ENCODE data around the gene IL12RB1. TPM values are rescaled to one million over a fixed set of nuclear protein-coding genes. Genes with fewer than 3 reads are reported as not detected.

IL12RB1 gene
- total and polyA plus RNA-seq, 2 of the 8 experiments (the other 6 are each of a cell fraction or from before 2014, with no cell fraction given), result 0.03 TPM; not detected in 1

- H2BK5ac ChIP-seq (ENCODE audit: low read depth, low read length), result no peak overlapping the region
- H4K20me1 ChIP-seq (replicated peaks in 1 of 2; ENCODE audit: control insufficient read depth in 1 of 2, insufficient read depth in 2 of 2, low read length in 2 of 2), result peaks cover 0 to 7% of the 10 kb centered on the region in 2 experiments
- no peak overlapping the region for H2AFZ ChIP-seq (ENCODE audit: low read length)
- H3K27ac ChIP-seq (ENCODE audit: low read depth, low read length), result no peak overlapping the region
- no peak overlapping the region for H3K9ac ChIP-seq (replicated peaks in 1 of 4; ENCODE audit: extremely low read depth in 1 of 4, low read depth in 3 of 4, low read length in 3 of 4)
- no peaks in the 10 kb centered on the region for H3K23me2 ChIP-seq (ENCODE audit: low read depth, low read length)
- no peak overlapping the region for H4K91ac ChIP-seq (replicated peaks; ENCODE audit: insufficient read length, low read length)
- no peak overlapping the region for H3K4ac ChIP-seq (replicated peaks; ENCODE audit: insufficient read length, low read depth, low read length)
- no peak overlapping the region for H3K18ac ChIP-seq (ENCODE audit: extremely low read depth, low read length)
- no peak for TF ChIP-seq POLR2AphosphoS5 (IDR thresholded peaks at IDR 0.05; ENCODE audit: low read depth, low read length)
- H3K27me3 ChIP-seq (replicated peaks in 1 of 4; ENCODE audit: control insufficient read depth in 3 of 4, extremely low read depth in 1 of 4, insufficient read depth in 3 of 4, low read length in 3 of 4), result no peaks in the 10 kb centered on the region
- DNase-seq (ENCODE audit: low read depth in 1 of 2, low spot score in 2 of 2) (no peak), FAIRE-seq (no peak)
- H3K23ac ChIP-seq (ENCODE audit: insufficient read length), result no peak overlapping the region
- H2BK20ac ChIP-seq (ENCODE audit: low read length), result no peak overlapping the region
- peaks cover 2 to 13% (median 8%) of the 10 kb centered on the region in 4 experiments; a peak in 6 of 8 replicates for H3K36me3 ChIP-seq (ENCODE audit: control insufficient read depth in 2 of 4, insufficient read depth in 4 of 4, low read length in 3 of 4)
- no peaks in the 10 kb centered on the region for H3K79me2 ChIP-seq (ENCODE audit: control insufficient read depth in 1 of 2, insufficient read depth in 2 of 2, low read length in 2 of 2)
- no peak overlapping the region for H4K8ac ChIP-seq (ENCODE audit: extremely low read depth, insufficient read depth, low read length)
- ChIA-PET CTCF (ENCODE audit: partially characterized antibody) (interaction anchor here (0.5 to 1.5 kb wide), 8 partner anchors 13 to 1338 kb away, joined by 3 to 4 read pairs (median 3); no protein-coding TSS in a partner anchor), POLR2A (ENCODE audit: partially characterized antibody) (interaction anchor here (0.6 to 1.0 kb wide), 3 partner anchors 87 to 804 kb away, joined by 3 read pairs; no protein-coding TSS in a partner anchor)
- H2BK120ac ChIP-seq (replicated peaks; ENCODE audit: low read depth, low read length), result no peak overlapping the region
- H4K5ac ChIP-seq (ENCODE audit: insufficient read length, low read depth, low read length), result no peak overlapping the region
- no peak overlapping the region for H2BK12ac ChIP-seq (ENCODE audit: low read depth, low read length)
- H3K14ac ChIP-seq (ENCODE audit: insufficient read length), result no peak overlapping the region
- 66% methylated on average over 2 of the region's 2 CpGs; no CpG with 5 or more reads in 1 of the 2 experiments for WGBS, 2 experiments (ENCODE audit: extremely low coverage in 1 of 2, insufficient coverage in 1 of 2, insufficient read length in 1 of 2, insufficient replicate concordance in 2 of 2, low coverage in 1 of 2, low lambda C conversion rate in 2 of 2, missing lambda C conversion rate in 1 of 2)
- H3K4me1 ChIP-seq (replicated peaks in 1 of 4; ENCODE audit: control insufficient read depth in 3 of 4, insufficient read depth in 4 of 4, low read length in 3 of 4), result no peaks in the 10 kb centered on the region
- H2BK15ac ChIP-seq (ENCODE audit: low read length), result no peak overlapping the region
- no peak overlapping the region for H3K56ac ChIP-seq (replicated peaks; ENCODE audit: insufficient read length, low read depth, low read length)
- no peak overlapping the region for H3K4me3 ChIP-seq (ENCODE audit: extremely low read depth in 1 of 4, insufficient read depth in 2 of 4, low read depth in 3 of 4, low read length in 4 of 4)
- H3K4me2 ChIP-seq (ENCODE audit: insufficient read depth in 1 of 2, low read depth in 2 of 2, low read length in 2 of 2), result no peak overlapping the region
- peaks cover 2% of the 10 kb centered on the region; the same call in 1 of the 2 replicates for H3K79me1 ChIP-seq (ENCODE audit: low read depth, low read length)
- H2AK5ac ChIP-seq (ENCODE audit: low read depth, low read length), result no peak overlapping the region
- no peaks in the 10 kb centered on the region for H3K9me3 ChIP-seq (ENCODE audit: insufficient read depth in 2 of 2, low read depth in 1 of 2, low read length in 1 of 2)
Observed at GRCh38 chr19:18126097-18126496, 39.4 kb upstream of the IL12RB1 start.
